Measurements from ENCODE around the gene ARRB1.

DNA sequence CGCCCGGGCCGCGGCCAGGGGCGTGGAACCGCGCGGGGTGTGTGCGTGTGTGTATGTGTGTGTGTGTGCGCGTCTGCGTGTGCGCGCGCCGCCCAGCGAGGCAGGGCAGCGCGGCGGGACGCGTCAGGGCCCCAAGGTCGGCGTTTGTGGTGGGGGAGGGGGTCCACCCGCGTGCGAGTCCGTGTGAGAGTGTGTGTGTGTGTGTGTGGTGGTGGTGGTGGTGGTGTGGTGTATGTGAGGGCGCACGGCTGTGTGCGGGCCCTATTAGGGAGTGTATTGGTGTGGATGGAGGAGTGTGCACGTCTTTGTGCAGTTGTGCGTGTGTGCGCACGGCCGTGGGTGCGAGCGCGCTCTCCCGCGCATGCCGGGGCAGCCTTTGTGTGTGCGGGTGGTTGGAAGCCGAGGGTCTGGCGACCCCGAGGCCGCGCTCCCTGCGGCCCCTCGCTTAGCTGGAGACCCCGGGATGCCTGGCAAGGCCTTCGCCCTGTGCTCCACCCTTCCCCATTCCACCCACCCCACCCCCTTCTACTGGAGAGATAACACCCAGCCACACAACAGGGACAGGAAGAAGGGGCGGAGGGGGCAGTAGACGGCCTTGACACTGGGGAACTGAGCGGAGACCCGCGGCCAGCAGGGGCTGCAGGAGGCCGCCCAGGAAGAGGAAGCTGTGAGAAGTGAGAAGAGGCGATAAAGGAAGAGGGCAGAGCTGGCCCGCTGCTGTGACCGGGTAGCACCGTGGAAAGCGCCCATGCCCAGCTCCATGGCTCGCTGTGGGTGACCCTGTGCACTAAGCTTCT is 528 bp upstream of the ARRB1 start:
- TF ChIP-seq CTCF (tag by site-specific recombination; IDR thresholded peaks at IDR 0.05) (no peak), KLF10 (tag by site-specific recombination; IDR thresholded peaks at IDR 0.05) (no peak), ZNF112 (tag by site-specific recombination; IDR thresholded peaks at IDR 0.05) (no peak), TCF7L2 (IDR thresholded peaks at IDR 0.05; ENCODE audit: borderline replicate concordance, low read depth, low read length) (no peak), ZNF548 (tag by site-specific recombination; IDR thresholded peaks at IDR 0.05) (no peak), ZFP69B (tag by site-specific recombination; IDR thresholded peaks at IDR 0.05) (0 out of 2 replicates have a peak, but pooled peaks have one; percentile 28), KLF9 (tag by site-specific recombination; IDR thresholded peaks at IDR 0.05; ENCODE audit: low read depth) (peak; percentile 39; the same call in 1 of the 2 replicates), ZNF174 (tag by site-specific recombination; IDR thresholded peaks at IDR 0.05) (no peak), REST (tag by site-specific recombination; IDR thresholded peaks at IDR 0.05) (peak; percentile 40; the same call in 1 of the 2 replicates), GLIS2 (tag by site-specific recombination; IDR thresholded peaks at IDR 0.05) (no peak), PRDM1 (tag by site-specific recombination; IDR thresholded peaks at IDR 0.05) (no peak), ZBTB44 (tag by site-specific recombination; IDR thresholded peaks at IDR 0.05) (no peak), MEIS1 (CRISPR knock-in tag; IDR thresholded peaks at IDR 0.05; ENCODE audit: borderline replicate concordance) (no peak)
- TF ChIP-seq, protein P1, sequence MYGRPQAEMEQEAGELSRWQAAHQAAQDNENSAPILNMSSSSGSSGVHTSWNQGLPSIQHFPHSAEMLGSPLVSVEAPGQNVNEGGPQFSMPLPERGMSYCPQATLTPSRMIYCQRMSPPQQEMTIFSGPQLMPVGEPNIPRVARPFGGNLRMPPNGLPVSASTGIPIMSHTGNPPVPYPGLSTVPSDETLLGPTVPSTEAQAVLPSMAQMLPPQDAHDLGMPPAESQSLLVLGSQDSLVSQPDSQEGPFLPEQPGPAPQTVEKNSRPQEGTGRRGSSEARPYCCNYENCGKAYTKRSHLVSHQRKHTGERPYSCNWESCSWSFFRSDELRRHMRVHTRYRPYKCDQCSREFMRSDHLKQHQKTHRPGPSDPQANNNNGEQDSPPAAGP (tag by site-specific recombination; IDR thresholded peaks at IDR 0.05) = no peak
